A549 (cell line): ENCODE measurements around the gene AGFG1. TPM values are rescaled to one million over a fixed set of nuclear protein-coding genes. Genes with fewer than 3 reads are reported as not detected.
"Not testable (repeated sequence)": the region's sequence is repeated elsewhere in the genome, so short reads cannot be mapped to it uniquely, and the experiment has no call there.

ENCODE experiments used
- ATAC-seq, 2 experiments: fragments of 200-7000 bp in 1 of 2; fragments of >200 bp in 1 of 2; cut with Nextera tagmentation in 1 of 2; cut with Tn5 transposase in 1 of 2; 3 replicates each; pipeline versions ENCODE4 v1.8.0 to v1.9.1; 2018 to 2020; ENCODE audit warnings: mild to moderate bottlenecking in 1 of 2, moderate library complexity in 1 of 2
- CTCF ChIA-PET: fragments of 300-600 bp; sonication (Branson Sonifier 250); formaldehyde crosslinking; extraction: SDS; loops from one replicate; lab custom pipeline; 2021; ENCODE audit warnings: antibody characterized with exemption, inconsistent platforms; lab: Yijun Ruan, JAX
- POLR2A ChIA-PET: fragments of 350-600 bp; formaldehyde crosslinking; extraction: SDS; loops from one replicate; lab custom pipeline; 2021; ENCODE audit warnings: antibody characterized with exemption, inconsistent platforms; lab: Yijun Ruan, JAX
- DNase-seq, 2 experiments: peaks; one replicate each; pipeline versions ENCODE4 v3.0.0 to v3.0.0-alpha.2; 2011 to 2016; ENCODE audit warnings: low read depth in 1 of 2, low spot score in 1 of 2
- FAIRE-seq: peaks from 2 replicates; lab custom pipeline; 2011; peaks lifted over from hg19 to GRCh38; lab: Jason Lieb, UNC
- H3K27ac ChIP-seq, 2 experiments: fragments of >200 bp; sonication (Bioruptor Twin); formaldehyde crosslinking; 3 replicates each; pipeline ENCODE4 v1.5.1; 2016 to 2017
- H3K4me1 ChIP-seq: fragments of >200 bp; sonication (Bioruptor Twin); formaldehyde crosslinking; 3 replicates; pipeline ENCODE4 v1.6.1; 2016
- H3K4me2 ChIP-seq: fragments of >200 bp; sonication (Bioruptor Twin); formaldehyde crosslinking; 3 replicates; pipeline ENCODE4 v1.6.1; 2016
- H3K4me3 ChIP-seq: fragments of >200 bp; sonication (Bioruptor Twin); formaldehyde crosslinking; 3 replicates; pipeline ENCODE4 v1.5.1; 2016
- H3K9me3 ChIP-seq: fragments of >200 bp; sonication (Bioruptor Twin); formaldehyde crosslinking; 3 replicates; pipeline ENCODE4 v1.6.1; 2016
- CBX2 ChIP-seq: fragments of 200-600 bp; sonication (generic); IDR thresholded peaks from 2 replicates; pipeline ENCODE4 v1.6.1; 2016; ENCODE audit warnings: low read depth, mild to moderate bottlenecking, borderline replicate concordance
- CBX8 ChIP-seq: fragments of 200-600 bp; sonication (generic); IDR thresholded peaks from 2 replicates; pipeline ENCODE4 v1.6.1; 2016
- CEBPB ChIP-seq, 2 experiments: fragments of >200 bp in 1 of 2; sonication (Bioruptor Twin) in 1 of 2; formaldehyde crosslinking in 1 of 2; IDR thresholded peaks; 2 replicates each; pipeline ENCODE4 v1.6.1; 2012 to 2016
- CHD4 ChIP-seq: fragments of 200-600 bp; sonication (generic); IDR thresholded peaks from 2 replicates; pipeline ENCODE4 v1.6.1; 2016; ENCODE audit warnings: antibody characterized with exemption, mild to moderate bottlenecking, borderline replicate concordance
- E2F6 ChIP-seq: IDR thresholded peaks from 2 replicates; pipeline ENCODE4 v1.6.1; 2012; ENCODE audit warnings: low read depth, borderline replicate concordance
- EHMT2 ChIP-seq: fragments of 200-600 bp; sonication (generic); IDR thresholded peaks from 2 replicates; pipeline ENCODE4 v1.6.1; 2016; ENCODE audit warnings: antibody characterized with exemption, low read depth, mild to moderate bottlenecking, moderate library complexity
- EP300 ChIP-seq, 2 experiments: fragments of >200 bp; sonication (Bioruptor Twin); formaldehyde crosslinking; IDR thresholded peaks; 2 replicates in 1 of 2; 3 replicates in 1 of 2; pipeline ENCODE4 v1.6.1; 2016 to 2017
- ESRRA ChIP-seq: fragments of 150-350 bp; IDR thresholded peaks from 2 replicates; pipeline ENCODE4 v1.6.1; 2014; ENCODE audit warnings: mild to moderate bottlenecking, low read length, borderline replicate concordance
- HDAC2 ChIP-seq: fragments of 200-600 bp; sonication (generic); IDR thresholded peaks from 2 replicates; pipeline ENCODE4 v1.6.1; 2016
- HOXA7 ChIP-seq: fragments of 250-450 bp; sonication (Bioruptor Pico); IDR thresholded peaks from 2 replicates; pipeline ENCODE4 v1.5.0; 2020; ENCODE audit warnings: mild to moderate bottlenecking, moderate library complexity
- HOXB5 ChIP-seq: fragments of 250-450 bp; sonication (Bioruptor Pico); IDR thresholded peaks from 2 replicates; pipeline ENCODE4 v1.5.0; 2020; ENCODE audit warnings: mild to moderate bottlenecking, moderate library complexity
- JUN ChIP-seq, 2 experiments: fragments of >200 bp; sonication (Bioruptor Twin); formaldehyde crosslinking; IDR thresholded peaks; 2 replicates in 1 of 2; 3 replicates in 1 of 2; pipeline ENCODE4 v1.6.1; 2016 to 2017
- JUNB ChIP-seq: fragments of >200 bp; sonication (Bioruptor Twin); formaldehyde crosslinking; IDR thresholded peaks from 2 replicates; pipeline ENCODE4 v1.6.1; 2016
- KDM1A ChIP-seq: fragments of 200-600 bp; sonication (generic); IDR thresholded peaks from 2 replicates; pipeline ENCODE4 v1.6.1; 2016; ENCODE audit warnings: low read depth, mild to moderate bottlenecking
- MAZ ChIP-seq: fragments of 150-350 bp; IDR thresholded peaks from 2 replicates; pipeline ENCODE4 v1.6.1; 2014; ENCODE audit warnings: antibody characterized with exemption, low read depth, low read length, borderline replicate concordance
- MYC ChIP-seq: IDR thresholded peaks from 2 replicates; pipeline ENCODE4 v1.6.1; 2012; ENCODE audit warnings: mild to moderate bottlenecking, inconsistent platforms, low read length, improper control_type of control experiment, borderline replicate concordance
- NFE2L2 ChIP-seq: fragments of 150-350 bp; conservative IDR thresholded peaks from 2 replicates; pipeline ENCODE4 v1.6.1; 2014; ENCODE audit warnings: low read length
- NR3C1 ChIP-seq: fragments of >200 bp; sonication (Bioruptor Twin); formaldehyde crosslinking; IDR thresholded peaks from 3 replicates; pipeline ENCODE4 v1.6.1; 2017
- PBX3 ChIP-seq: IDR thresholded peaks from 2 replicates; pipeline ENCODE4 v1.6.1; 2012
- PHF8 ChIP-seq: fragments of 200-600 bp; sonication (generic); IDR thresholded peaks from 2 replicates; pipeline ENCODE4 v1.6.1; 2016; ENCODE audit warnings: low read depth, mild to moderate bottlenecking, antibody characterized with exemption, moderate library complexity, borderline replicate concordance
- RAD21 ChIP-seq, 2 experiments: fragments of >200 bp in 1 of 2; sonication (Bioruptor Twin) in 1 of 2; formaldehyde crosslinking in 1 of 2; IDR thresholded peaks in 1 of 2; conservative IDR thresholded peaks in 1 of 2; 2 replicates in 1 of 2; 3 replicates in 1 of 2; pipeline ENCODE4 v1.6.1; 2012 to 2018; ENCODE audit warnings: inconsistent platforms in 1 of 2
- RARB ChIP-seq: fragments of 250-450 bp; sonication (Bioruptor Pico); IDR thresholded peaks from 2 replicates; pipeline ENCODE4 v1.8.0; 2021; ENCODE audit warnings: mild to moderate bottlenecking, moderate library complexity
- RFX5 ChIP-seq: fragments of 450-650 bp; IDR thresholded peaks from 2 replicates; pipeline ENCODE4 v1.7.1; 2014; ENCODE audit warnings: antibody characterized with exemption, mild to moderate bottlenecking, moderate library complexity
- RNF2 ChIP-seq: fragments of 200-600 bp; sonication (generic); IDR thresholded peaks from 2 replicates; pipeline ENCODE4 v1.6.1; 2016; ENCODE audit warnings: low read depth, mild to moderate bottlenecking, antibody characterized with exemption, moderate library complexity, borderline replicate concordance
- SMC3 ChIP-seq: fragments of >200 bp; sonication (Bioruptor Twin); formaldehyde crosslinking; IDR thresholded peaks from 3 replicates; pipeline ENCODE4 v1.6.1; 2018; ENCODE audit warnings: inconsistent platforms
- USF2 ChIP-seq: fragments of 450-650 bp; IDR thresholded peaks from 2 replicates; pipeline ENCODE4 v1.6.1; 2014; ENCODE audit warnings: antibody characterized with exemption
- ZFP36 ChIP-seq: fragments of 450-650 bp; IDR thresholded peaks from 2 replicates; pipeline ENCODE4 v1.6.1; 2014; ENCODE audit warnings: borderline replicate concordance; ENCODE audit not compliant: partially characterized antibody
- WGBS: methylation state at CpG from one replicate; pipeline ENCODE4 v1.1.6; 2017; ENCODE audit errors: missing lambda C conversion rate; 5-methylcytosine and 5-hydroxymethylcytosine counted together
- polyA plus RNA-seq, 4 experiments: library from polyadenylated mRNA; depleted of rRNA in 3 of 4; stranded (reverse); fragments of >200 nt; fragmentation: RNase III in 1 of 4; extraction: RNeasy Plus Mini Kit Qiagen cat#74134 plus additional on column Dnase treatment in 1 of 4; gene quantifications; 2 replicates in 3 of 4; 3 replicates in 1 of 4; pipeline ENCODE4 v1.2.3, GENCODE V29; 2011 to 2017
- TF ChIP-seq, protein P1 (sequence below): IDR thresholded peaks from 2 replicates; pipeline ENCODE4 v1.6.1; 2012

AGFG1 gene
- polyA plus RNA-seq, 2 of the 4 experiments (the other 2 are of a cell fraction) = 96.9 to 384 TPM

DNA sequence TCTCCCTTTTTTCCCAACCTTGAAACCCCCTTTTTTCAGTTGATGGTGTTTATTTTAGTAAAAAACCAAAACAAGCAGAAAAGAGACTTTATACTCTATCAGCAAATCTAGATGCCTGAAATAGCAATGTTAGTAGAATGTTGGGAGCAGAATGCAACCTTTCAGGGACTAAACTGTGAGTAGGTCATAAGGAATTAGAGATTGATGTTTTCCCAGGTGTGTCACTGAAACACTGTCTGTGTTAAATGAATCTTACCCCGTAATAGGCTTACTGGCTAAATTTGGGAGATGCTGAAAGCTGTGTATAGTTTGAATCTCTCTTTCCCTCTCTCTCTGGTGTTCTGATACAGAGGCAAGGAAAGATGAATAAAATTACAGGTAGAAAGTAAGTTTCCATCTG, 43.8 kb downstream of the AGFG1 start:
- H3K4me3 ChIP-seq = no peak overlapping the region
- TF ChIP-seq, protein P1, sequence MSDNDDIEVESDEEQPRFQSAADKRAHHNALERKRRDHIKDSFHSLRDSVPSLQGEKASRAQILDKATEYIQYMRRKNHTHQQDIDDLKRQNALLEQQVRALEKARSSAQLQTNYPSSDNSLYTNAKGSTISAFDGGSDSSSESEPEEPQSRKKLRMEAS = no peak
- no peak for TF ChIP-seq ZFP36
- no peak for TF ChIP-seq CHD4
- TF ChIP-seq ESRRA = no peak
- TF ChIP-seq RNF2 = no peak
- no peak for TF ChIP-seq NFE2L2
- no peak for TF ChIP-seq JUN (IDR thresholded peaks at IDR 0.05)
- TF ChIP-seq EP300 (IDR thresholded peaks at IDR 0.05) = no peak
- TF ChIP-seq RARB (CRISPR knock-in tag) = no peak
- no peak for TF ChIP-seq SMC3
- TF ChIP-seq HOXA7 (CRISPR knock-in tag) = no peak
- TF ChIP-seq PHF8 = no peak
- TF ChIP-seq HDAC2 = no peak
- TF ChIP-seq, all 56 proteins: peak for 0
- no peak for DNase-seq
- no peak for ATAC-seq
- POLR2A ChIA-PET = no interaction called here
- H3K4me1 ChIP-seq = peaks cover 98% of the 10 kb centered on the region
- no peak for FAIRE-seq
- H3K4me2 ChIP-seq = peak overlapping the region; percentile 21; the same call in 2 of the 3 replicates
- no peaks in the 10 kb centered on the region for H3K9me3 ChIP-seq
- WGBS = 66% methylated on average over 1 of the region's 1 CpG
- CTCF ChIA-PET = interaction anchor here (0.9 to 2.0 kb wide), 2 partner anchors 11 to 16 kb away, joined by 3 to 4 read pairs; no protein-coding TSS in a partner anchor
- H3K27ac ChIP-seq = no peak overlapping the region

DNA sequence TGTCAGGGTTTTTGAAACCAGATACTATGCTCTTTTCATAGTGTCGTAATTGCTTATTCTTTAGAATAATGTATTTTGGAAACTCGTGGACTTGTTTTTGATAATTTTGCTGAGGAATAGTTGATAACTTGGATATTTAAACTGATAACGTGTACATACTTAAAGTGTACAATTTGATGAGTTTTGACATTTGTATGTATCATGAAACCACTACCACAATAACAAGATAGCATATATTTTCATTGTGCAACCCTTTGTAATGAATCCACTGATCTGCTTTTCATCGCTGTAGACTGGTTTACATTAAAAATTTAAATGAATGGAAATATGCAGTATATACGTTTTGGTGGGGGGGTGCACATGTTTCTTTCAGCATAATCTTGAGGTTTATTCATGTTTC, 45.8 kb downstream of the AGFG1 start:
- H3K27ac ChIP-seq = no peak overlapping the region
- H3K4me2 ChIP-seq = peak overlapping the region; percentile 19
- TF ChIP-seq CHD4 (no peak), CEBPB (IDR thresholded peaks at IDR 0.05) (no peak), USF2 (no peak), CBX8 (no peak), PBX3 (no peak), RFX5 (no peak), CBX2 (no peak), JUNB (no peak), HOXB5 (CRISPR knock-in tag) (no peak), KDM1A (no peak), RAD21 (conservative IDR thresholded peaks at IDR 0.05 in 1 of 2, IDR thresholded peaks at IDR 0.05 in 1 of 2) (no peak), NR3C1 (no peak), MAZ (no peak), MYC (no peak), E2F6 (no peak), EHMT2 (no peak)
- TF ChIP-seq, all 56 proteins: peak for 0
- H3K9me3 ChIP-seq = no peaks in the 10 kb centered on the region
- ATAC-seq (no peak), FAIRE-seq (no peak), DNase-seq (no peak)
- no peak overlapping the region for H3K4me3 ChIP-seq
- CTCF ChIA-PET = interaction anchor here (1.6 kb wide), 1 partner anchor 248 kb away, joined by 3 read pairs; no protein-coding TSS in a partner anchor
- POLR2A ChIA-PET = no interaction called here
- peaks cover 83% of the 10 kb centered on the region for H3K4me1 ChIP-seq
- 69% methylated on average over 5 of the region's 5 CpGs for WGBS

- WGBS = 49% methylated on average over 7 of the region's 7 CpGs
- DNase-seq, H3K9me3 ChIP-seq, POLR2A ChIA-PET, H3K4me3 ChIP-seq, FAIRE-seq: not testable (repeated sequence)
- peak in 1 of 2 experiments; percentile 30; a peak in 3 of 6 replicates for ATAC-seq
- Histone ChIP-seq H3K4me1 (peaks cover 81% of the 10 kb centered on the region), H3K27ac (peak overlapping the region in 1 of 2 experiments; percentile 59; a peak in 3 of 6 replicates), H3K4me2 (peak overlapping the region; percentile 19)
- CTCF ChIA-PET = interaction anchor here (0.7 to 1.1 kb wide), 2 partner anchors 13 to 432 kb away, joined by 3 to 4 read pairs; no protein-coding TSS in a partner anchor
Measured at GRCh38 chr2:227518278-227518865, 46.4 kb downstream of the AGFG1 start.

DNA sequence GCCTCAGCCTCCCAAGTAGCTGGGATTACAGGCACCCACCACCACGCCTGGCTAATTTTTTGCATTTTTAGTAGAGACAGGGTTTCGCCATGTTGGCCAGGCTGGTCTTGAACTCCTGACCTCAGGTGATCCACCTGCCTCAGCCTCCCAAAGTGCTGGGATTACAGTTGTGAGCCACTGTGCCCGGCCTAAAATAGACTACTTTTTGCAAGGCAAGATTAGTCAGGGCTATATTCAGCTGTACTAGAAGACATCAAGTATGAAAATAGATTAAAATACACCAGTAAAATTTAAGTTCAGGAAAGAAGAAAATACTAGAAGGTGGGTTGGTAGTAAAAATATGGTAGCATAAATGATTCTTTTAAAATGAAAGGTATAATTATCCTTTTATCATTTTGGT, 49.2 kb downstream of the AGFG1 start:
- not testable (repeated sequence) for H3K4me3 ChIP-seq, H3K27ac ChIP-seq, H3K9me3 ChIP-seq, ATAC-seq, H3K4me2 ChIP-seq, FAIRE-seq, DNase-seq
- 96% methylated on average over 3 of the region's 3 CpGs for WGBS
- POLR2A ChIA-PET = interaction anchor here (0.7 kb wide), 1 partner anchor 18 kb away, joined by 3 read pairs; no protein-coding TSS in a partner anchor
- CTCF ChIA-PET = interaction anchor here (0.9 to 1.4 kb wide), 2 partner anchors 9 to 48 kb away, joined by 3 read pairs; no protein-coding TSS in a partner anchor
- H3K4me1 ChIP-seq = peaks cover 58% of the 10 kb centered on the region
